Activated naive CD4-positive, alpha-beta T cell treated with anti-CD3 and anti-CD28 coated beads, Interleukin-2, amount 50 U/mL, for 72 hours (primary cell): ENCODE measurements around the gene TMEM175. TPM values are rescaled to one million over a fixed set of nuclear protein-coding genes. Genes with fewer than 3 reads are reported as not detected.

ENCODE experiments used
- ATAC-seq, 2 donors: fragments of 150-1000 bp; cut with Tn5 transposase; 2 replicates each; pipeline ENCODE4 v1.10.0; 2021; ENCODE audit warnings: mild to moderate bottlenecking in 2 of 2, moderate library complexity in 2 of 2
- DNase-seq, 2 donors: peaks; one replicate each; pipeline ENCODE4 v3.0.0; 2021 to 2022; ENCODE audit warnings: low spot score in 2 of 2
- H3K27ac Mint-ChIP-seq, 2 donors: one replicate each; pipeline ENCODE4 v1.8.0; 2022; ENCODE audit warnings: mild to moderate bottlenecking in 2 of 2, mixed read lengths in 2 of 2
- H3K36me3 Mint-ChIP-seq, 2 donors: one replicate each; pipeline ENCODE4 v1.8.0; 2022; ENCODE audit warnings: mixed read lengths in 2 of 2
- H3K9me3 Mint-ChIP-seq, 2 donors: one replicate each; pipeline ENCODE4 v1.8.0; 2022; ENCODE audit warnings: mixed read lengths in 2 of 2
- total RNA-seq, 2 donors: library from RNA; stranded (reverse); gene quantifications; one replicate each; pipeline ENCODE4 v1.2.3, GENCODE V29; 2022

The TMEM175 gene
- total RNA-seq, 2 donors from 2014 or later = 12.1 to 13.9 TPM

- no peak for DNase-seq
- ATAC-seq = no peak
- Mint-ChIP-seq H3K27ac (no peak overlapping the region), H3K36me3 (peaks cover 0 to 6% of the 10 kb centered on the region in 2 donors), H3K9me3 (no peaks in the 10 kb centered on the region)
These were observed 71.2 kb downstream of the TMEM175 start for GRCh38 chr4:1003271-1004070.

GRCh38 chr4:1004071-1004418 lies 71.8 kb downstream of the TMEM175 start:
- Mint-ChIP-seq H3K27ac (no peak overlapping the region), H3K36me3 (peaks cover 0 to 9% of the 10 kb centered on the region in 2 donors), H3K9me3 (no peaks in the 10 kb centered on the region)
- ATAC-seq (no peak), DNase-seq (no peak)

- Mint-ChIP-seq H3K27ac (no peak overlapping the region), H3K9me3 (no peaks in the 10 kb centered on the region), H3K36me3 (peaks cover 0 to 9% of the 10 kb centered on the region in 2 donors)
- DNase-seq = no peak
- ATAC-seq = no peak
These were observed 72.6 kb downstream of the TMEM175 start for GRCh38 chr4:1004557-1005485.

GRCh38 chr4:1006856-1007255 lies 74.6 kb downstream of the TMEM175 start:
- DNase-seq (no peak), ATAC-seq (no peak)
- Mint-ChIP-seq H3K27ac (no peak overlapping the region), H3K36me3 (peaks cover 0 to 9% of the 10 kb centered on the region in 2 donors), H3K9me3 (no peaks in the 10 kb centered on the region)

Other genes starting within 250 kb of the TMEM175 start
- 1 to 10 TPM in 1 of 2 donors, under 1 TPM in 1; 0.59 to 1.3 TPM for gene SLC49A3, start 243.3 kb upstream of the TMEM175 start, total RNA-seq
- 10 to 100 TPM; 23.0 to 25.9 TPM for gene PCGF3, start 226.6 kb upstream of the TMEM175 start, total RNA-seq
- gene CPLX1, start 106.3 kb upstream of the TMEM175 start, total RNA-seq = 1 to 10 TPM in 1 of 2 donors, under 1 TPM in 1; 0.11 to 1.9 TPM
- gene GAK, start 144 bp upstream of the TMEM175 start, total RNA-seq = 100 to 1,000 TPM; 124 to 171 TPM
- 1 to 10 TPM; 7.8 to 7.9 TPM for gene DGKQ, start 41.1 kb downstream of the TMEM175 start, total RNA-seq
- gene IDUA, start 54.6 kb downstream of the TMEM175 start, total RNA-seq = 10 to 100 TPM in 1 of 2 donors, 1 to 10 TPM in 1; 8.5 to 23.3 TPM
- gene SLC26A1, start 60.9 kb downstream of the TMEM175 start, total RNA-seq = not detected
- gene FGFRL1, start 79.2 kb downstream of the TMEM175 start, total RNA-seq = 10 to 100 TPM; 10.3 to 27.6 TPM
- gene RNF212, start 181.1 kb downstream of the TMEM175 start, total RNA-seq = 1 to 10 TPM; 3.5 to 4.5 TPM
- 10 to 100 TPM in 1 of 2 donors, 1 to 10 TPM in 1; 7.0 to 17.4 TPM for gene SPON2, start 240.1 kb downstream of the TMEM175 start, total RNA-seq